Liver (tissue), 9 donors: ENCODE results near the gene DHX32. TPM values are rescaled to one million over a fixed set of nuclear protein-coding genes. Genes with fewer than 3 reads are reported as not detected.

Experiments used
- DNase-seq: peaks from one replicate; pipeline ENCODE4 v3.0.0-alpha.2; 2017; ENCODE audit warnings: low spot score
- H3K27ac ChIP-seq, 2 donors: one replicate each; pipeline ENCODE4 v1.7.0; 2013; ENCODE audit warnings: inconsistent platforms in 2 of 2, low read length in 2 of 2, control low read depth in 1 of 2, low read depth in 1 of 2, mild to moderate bottlenecking in 1 of 2
- H3K27me3 ChIP-seq, 4 donors: one replicate each; pipeline versions ENCODE4 v1.6.1 to v1.7.0; 2013; ENCODE audit warnings: low read length in 3 of 4, inconsistent platforms in 1 of 4, mild to moderate bottlenecking in 1 of 4, moderate library complexity in 1 of 4; ENCODE audit not compliant: control insufficient read depth in 4 of 4, insufficient read depth in 4 of 4
- H3K36me3 ChIP-seq, 4 donors: one replicate each; pipeline versions ENCODE4 v1.6.1 to v1.7.0; 2013; ENCODE audit warnings: low read length in 3 of 4, mild to moderate bottlenecking in 3 of 4, low read depth in 1 of 4, moderate library complexity in 1 of 4; ENCODE audit not compliant: control insufficient read depth in 4 of 4, insufficient read depth in 3 of 4
- H3K4me1 ChIP-seq, 4 donors: one replicate each; pipeline versions ENCODE4 v1.6.1 to v1.7.0; 2013; ENCODE audit warnings: low read length in 3 of 4, mild to moderate bottlenecking in 3 of 4, moderate library complexity in 1 of 4; ENCODE audit not compliant: control insufficient read depth in 4 of 4, insufficient read depth in 4 of 4
- H3K4me3 ChIP-seq, 3 donors: one replicate each; pipeline versions ENCODE4 v1.6.1 to v1.7.0; 2013; ENCODE audit warnings: low read length in 3 of 3, control low read depth in 1 of 3, low read depth in 1 of 3, mild to moderate bottlenecking in 1 of 3
- H3K9ac ChIP-seq, 2 donors: one replicate each; pipeline ENCODE4 v1.7.0; 2013; ENCODE audit warnings: low read length in 2 of 2, mild to moderate bottlenecking in 2 of 2, moderate library complexity in 2 of 2, control low read depth in 1 of 2, low read depth in 1 of 2
- H3K9me3 ChIP-seq, 4 donors: one replicate each; pipeline versions ENCODE4 v1.6.1 to v1.7.0; 2013; ENCODE audit warnings: low read length in 3 of 4; ENCODE audit not compliant: control insufficient read depth in 4 of 4
- EGR1 ChIP-seq, 2 donors: IDR thresholded peaks; 2 replicates each; pipeline ENCODE4 v1.6.1; 2016 to 2018; ENCODE audit warnings: antibody characterized with exemption in 2 of 2, low read depth in 2 of 2
- FOXA1 ChIP-seq: IDR thresholded peaks from 2 replicates; pipeline ENCODE4 v1.6.1; 2016; ENCODE audit warnings: antibody characterized with exemption
- FOXA2 ChIP-seq: IDR thresholded peaks from 2 replicates; pipeline ENCODE4 v1.6.1; 2016; ENCODE audit warnings: antibody characterized with exemption
- GABPA ChIP-seq, 2 donors: IDR thresholded peaks in 1 of 2; conservative IDR thresholded peaks in 1 of 2; 2 replicates each; pipeline ENCODE4 v1.6.1; 2016; ENCODE audit warnings: antibody characterized with exemption in 2 of 2, mild to moderate bottlenecking in 1 of 2, moderate library complexity in 1 of 2
- HNF4A ChIP-seq, 2 donors: conservative IDR thresholded peaks; 2 replicates each; pipeline ENCODE4 v1.6.1; 2016; ENCODE audit warnings: antibody characterized with exemption in 2 of 2, mild to moderate bottlenecking in 2 of 2
- HNF4G ChIP-seq: IDR thresholded peaks from 2 replicates; pipeline ENCODE4 v1.6.1; 2016; ENCODE audit warnings: antibody characterized with exemption
- JUND ChIP-seq, 2 donors: IDR thresholded peaks; 2 replicates each; pipeline ENCODE4 v1.6.1; 2016; ENCODE audit warnings: antibody characterized with exemption in 2 of 2
- NR2F2 ChIP-seq: IDR thresholded peaks from 2 replicates; pipeline ENCODE4 v1.6.1; 2016; ENCODE audit warnings: antibody characterized with exemption
- RAD21 ChIP-seq, 2 donors: IDR thresholded peaks; 2 replicates each; pipeline ENCODE4 v1.6.1; 2016; ENCODE audit warnings: antibody characterized with exemption in 2 of 2, mild to moderate bottlenecking in 2 of 2
- RXRA ChIP-seq, 2 donors: IDR thresholded peaks; 2 replicates each; pipeline ENCODE4 v1.6.1; 2017 to 2018; ENCODE audit warnings: antibody characterized with exemption in 2 of 2, mild to moderate bottlenecking in 1 of 2
- SP1 ChIP-seq: IDR thresholded peaks from 2 replicates; pipeline ENCODE4 v1.6.1; 2018; ENCODE audit warnings: antibody characterized with exemption, mild to moderate bottlenecking
- TAF1 ChIP-seq: conservative IDR thresholded peaks from 2 replicates; pipeline ENCODE4 v1.6.1; 2016; ENCODE audit warnings: antibody characterized with exemption, mild to moderate bottlenecking
- YY1 ChIP-seq: IDR thresholded peaks from 2 replicates; pipeline ENCODE4 v1.6.1; 2016; ENCODE audit warnings: antibody characterized with exemption, mild to moderate bottlenecking
- WGBS: extraction: QIAGEN DNeasy Blood & Tissue Kit; methylation state at CpG from one replicate; pipeline ENCODE4 v1.1.7; 2013; 5-methylcytosine and 5-hydroxymethylcytosine counted together
- polyA plus RNA-seq, 2 donors: library from polyadenylated mRNA; stranded (reverse) in 1 of 2; unstranded in 1 of 2; fragments of 200-250 nt in 1 of 2; fragments of >200 nt in 1 of 2; fragmentation: Nextera tagmentation in 1 of 2; extraction: Ambion mirVana in 1 of 2; gene quantifications; one replicate each; pipeline versions ENCODE4 v1.2.1 to v1.2.3, GENCODE V29; 2013 to 2015
- total RNA-seq, 2 donors: library from RNA; depleted of rRNA; stranded (reverse); fragments of >200 nt; gene quantifications; one replicate each; pipeline ENCODE4 v1.2.3, GENCODE V29; 2014
- TF ChIP-seq, protein P1 (sequence below): IDR thresholded peaks from 2 replicates; pipeline ENCODE4 v1.6.1; 2016; ENCODE audit warnings: antibody characterized with exemption, mild to moderate bottlenecking
- TF ChIP-seq, protein P2 (sequence below): IDR thresholded peaks from 2 replicates; pipeline ENCODE4 v1.6.1; 2016; ENCODE audit warnings: antibody characterized with exemption
- TF ChIP-seq, protein P3 (sequence below): fragments of 150-350 bp; IDR thresholded peaks from 2 replicates; pipeline ENCODE4 v1.5.1; 2017; ENCODE audit warnings: improper control_type of control experiment, low read depth, low read length; ENCODE audit not compliant: missing input control
- TF ChIP-seq, protein P4 (sequence below): IDR thresholded peaks from 2 replicates; pipeline ENCODE4 v1.6.1; 2016; ENCODE audit warnings: antibody characterized with exemption
- TF ChIP-seq, protein P5 (sequence below): IDR thresholded peaks from 2 replicates; pipeline ENCODE4 v1.6.1; 2016; ENCODE audit warnings: antibody characterized with exemption
- donor health status: healthy.
- donor health status: healthy.
- donor health status: healthy.
- donor health status: healthy.
- donor health status: healthy.

Gene DHX32
- total and polyA plus RNA-seq, 4 donors, result 8.3 to 20.2 (median 10.2) TPM

DNA sequence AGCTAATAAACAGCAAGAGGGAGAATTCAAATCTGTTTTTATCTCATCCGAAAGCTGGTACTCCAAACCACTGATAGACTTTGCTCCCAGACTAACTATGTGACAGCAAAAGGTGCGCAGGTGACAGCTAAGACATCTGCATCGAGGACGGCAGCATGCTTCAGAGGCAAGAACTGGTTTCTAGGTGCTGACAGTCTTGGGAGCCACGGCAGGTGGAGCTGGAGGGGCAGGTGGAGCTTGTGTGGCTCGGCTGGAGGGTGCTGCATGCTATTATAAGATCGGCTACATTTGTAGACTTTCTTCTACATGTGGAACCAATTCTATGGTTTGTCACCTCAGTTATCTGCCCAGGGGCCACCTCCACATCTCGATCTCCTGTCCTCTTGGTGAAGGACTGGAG is 83.7 kb downstream of the DHX32 start:
- Histone ChIP-seq H3K27ac (no peak overlapping the region), H3K4me3 (no peak overlapping the region), H3K9ac (no peak overlapping the region), H3K4me1 (no peaks in the 10 kb centered on the region), H3K9me3 (no peaks in the 10 kb centered on the region), H3K36me3 (peaks cover 7 to 68% (median 42%) of the 10 kb centered on the region in 4 donors), H3K27me3 (no peaks in the 10 kb centered on the region)
- no peak for TF ChIP-seq JUND (IDR thresholded peaks at IDR 0.05)
- TF ChIP-seq, protein P1, sequence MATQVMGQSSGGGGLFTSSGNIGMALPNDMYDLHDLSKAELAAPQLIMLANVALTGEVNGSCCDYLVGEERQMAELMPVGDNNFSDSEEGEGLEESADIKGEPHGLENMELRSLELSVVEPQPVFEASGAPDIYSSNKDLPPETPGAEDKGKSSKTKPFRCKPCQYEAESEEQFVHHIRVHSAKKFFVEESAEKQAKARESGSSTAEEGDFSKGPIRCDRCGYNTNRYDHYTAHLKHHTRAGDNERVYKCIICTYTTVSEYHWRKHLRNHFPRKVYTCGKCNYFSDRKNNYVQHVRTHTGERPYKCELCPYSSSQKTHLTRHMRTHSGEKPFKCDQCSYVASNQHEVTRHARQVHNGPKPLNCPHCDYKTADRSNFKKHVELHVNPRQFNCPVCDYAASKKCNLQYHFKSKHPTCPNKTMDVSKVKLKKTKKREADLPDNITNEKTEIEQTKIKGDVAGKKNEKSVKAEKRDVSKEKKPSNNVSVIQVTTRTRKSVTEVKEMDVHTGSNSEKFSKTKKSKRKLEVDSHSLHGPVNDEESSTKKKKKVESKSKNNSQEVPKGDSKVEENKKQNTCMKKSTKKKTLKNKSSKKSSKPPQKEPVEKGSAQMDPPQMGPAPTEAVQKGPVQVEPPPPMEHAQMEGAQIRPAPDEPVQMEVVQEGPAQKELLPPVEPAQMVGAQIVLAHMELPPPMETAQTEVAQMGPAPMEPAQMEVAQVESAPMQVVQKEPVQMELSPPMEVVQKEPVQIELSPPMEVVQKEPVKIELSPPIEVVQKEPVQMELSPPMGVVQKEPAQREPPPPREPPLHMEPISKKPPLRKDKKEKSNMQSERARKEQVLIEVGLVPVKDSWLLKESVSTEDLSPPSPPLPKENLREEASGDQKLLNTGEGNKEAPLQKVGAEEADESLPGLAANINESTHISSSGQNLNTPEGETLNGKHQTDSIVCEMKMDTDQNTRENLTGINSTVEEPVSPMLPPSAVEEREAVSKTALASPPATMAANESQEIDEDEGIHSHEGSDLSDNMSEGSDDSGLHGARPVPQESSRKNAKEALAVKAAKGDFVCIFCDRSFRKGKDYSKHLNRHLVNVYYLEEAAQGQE, result no peak
- TF ChIP-seq, protein P2, sequence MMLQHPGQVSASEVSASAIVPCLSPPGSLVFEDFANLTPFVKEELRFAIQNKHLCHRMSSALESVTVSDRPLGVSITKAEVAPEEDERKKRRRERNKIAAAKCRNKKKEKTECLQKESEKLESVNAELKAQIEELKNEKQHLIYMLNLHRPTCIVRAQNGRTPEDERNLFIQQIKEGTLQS, result no peak
- no peak for TF ChIP-seq FOXA1
- TF ChIP-seq, protein P3, sequence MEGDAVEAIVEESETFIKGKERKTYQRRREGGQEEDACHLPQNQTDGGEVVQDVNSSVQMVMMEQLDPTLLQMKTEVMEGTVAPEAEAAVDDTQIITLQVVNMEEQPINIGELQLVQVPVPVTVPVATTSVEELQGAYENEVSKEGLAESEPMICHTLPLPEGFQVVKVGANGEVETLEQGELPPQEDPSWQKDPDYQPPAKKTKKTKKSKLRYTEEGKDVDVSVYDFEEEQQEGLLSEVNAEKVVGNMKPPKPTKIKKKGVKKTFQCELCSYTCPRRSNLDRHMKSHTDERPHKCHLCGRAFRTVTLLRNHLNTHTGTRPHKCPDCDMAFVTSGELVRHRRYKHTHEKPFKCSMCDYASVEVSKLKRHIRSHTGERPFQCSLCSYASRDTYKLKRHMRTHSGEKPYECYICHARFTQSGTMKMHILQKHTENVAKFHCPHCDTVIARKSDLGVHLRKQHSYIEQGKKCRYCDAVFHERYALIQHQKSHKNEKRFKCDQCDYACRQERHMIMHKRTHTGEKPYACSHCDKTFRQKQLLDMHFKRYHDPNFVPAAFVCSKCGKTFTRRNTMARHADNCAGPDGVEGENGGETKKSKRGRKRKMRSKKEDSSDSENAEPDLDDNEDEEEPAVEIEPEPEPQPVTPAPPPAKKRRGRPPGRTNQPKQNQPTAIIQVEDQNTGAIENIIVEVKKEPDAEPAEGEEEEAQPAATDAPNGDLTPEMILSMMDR, result no peak
- TF ChIP-seq HNF4A (conservative IDR thresholded peaks at IDR 0.05), result no peak
- TF ChIP-seq, protein P4, sequence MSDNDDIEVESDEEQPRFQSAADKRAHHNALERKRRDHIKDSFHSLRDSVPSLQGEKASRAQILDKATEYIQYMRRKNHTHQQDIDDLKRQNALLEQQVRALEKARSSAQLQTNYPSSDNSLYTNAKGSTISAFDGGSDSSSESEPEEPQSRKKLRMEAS, result no peak
- TF ChIP-seq NR2F2, result no peak
- TF ChIP-seq EGR1 (IDR thresholded peaks at IDR 0.05; ENCODE audit: low read depth in 2 of 2), result no peak
- no peak for TF ChIP-seq HNF4G
- TF ChIP-seq SP1, result no peak
- no peak for TF ChIP-seq RXRA (IDR thresholded peaks at IDR 0.05)
- TF ChIP-seq YY1, result no peak
- TF ChIP-seq, protein P5, sequence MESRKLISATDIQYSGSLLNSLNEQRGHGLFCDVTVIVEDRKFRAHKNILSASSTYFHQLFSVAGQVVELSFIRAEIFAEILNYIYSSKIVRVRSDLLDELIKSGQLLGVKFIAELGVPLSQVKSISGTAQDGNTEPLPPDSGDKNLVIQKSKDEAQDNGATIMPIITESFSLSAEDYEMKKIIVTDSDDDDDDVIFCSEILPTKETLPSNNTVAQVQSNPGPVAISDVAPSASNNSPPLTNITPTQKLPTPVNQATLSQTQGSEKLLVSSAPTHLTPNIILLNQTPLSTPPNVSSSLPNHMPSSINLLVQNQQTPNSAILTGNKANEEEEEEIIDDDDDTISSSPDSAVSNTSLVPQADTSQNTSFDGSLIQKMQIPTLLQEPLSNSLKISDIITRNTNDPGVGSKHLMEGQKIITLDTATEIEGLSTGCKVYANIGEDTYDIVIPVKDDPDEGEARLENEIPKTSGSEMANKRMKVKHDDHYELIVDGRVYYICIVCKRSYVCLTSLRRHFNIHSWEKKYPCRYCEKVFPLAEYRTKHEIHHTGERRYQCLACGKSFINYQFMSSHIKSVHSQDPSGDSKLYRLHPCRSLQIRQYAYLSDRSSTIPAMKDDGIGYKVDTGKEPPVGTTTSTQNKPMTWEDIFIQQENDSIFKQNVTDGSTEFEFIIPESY, result no peak
- TF ChIP-seq TAF1, result no peak
- no peak for TF ChIP-seq FOXA2
- TF ChIP-seq RAD21 (IDR thresholded peaks at IDR 0.05), result no peak
- WGBS, result 94% methylated on average over 8 of the region's 8 CpGs
- no peak for DNase-seq

DNA sequence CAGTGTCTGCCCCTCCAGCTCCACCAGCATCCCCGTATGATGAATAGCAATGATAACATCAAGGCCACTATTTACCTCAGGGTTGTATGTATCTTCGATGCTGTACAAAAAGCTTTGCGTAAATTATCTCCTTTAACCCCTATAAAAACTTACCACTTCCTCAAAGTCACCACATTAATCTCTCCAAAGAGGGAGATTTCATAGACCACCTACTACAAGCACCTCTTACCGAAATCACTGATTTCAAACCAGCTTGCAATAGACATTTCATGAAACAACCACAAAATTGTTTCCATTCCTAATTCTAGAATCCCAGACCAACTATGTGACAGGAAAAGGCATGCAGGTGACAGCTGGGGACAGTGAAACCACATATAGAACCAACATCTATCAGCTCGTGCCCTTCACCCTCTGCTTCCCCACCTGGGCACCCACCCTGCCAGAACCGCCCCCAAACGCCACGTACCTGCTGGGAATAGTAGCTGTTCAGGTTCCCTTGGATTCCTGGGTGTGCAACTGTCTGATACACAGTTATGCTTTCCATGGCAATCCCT is 85.4 kb downstream of the DHX32 start:
- H3K27me3 ChIP-seq, result no peaks in the 10 kb centered on the region
- H3K4me3 ChIP-seq, result no peak overlapping the region
- no peak overlapping the region for H3K9ac ChIP-seq
- 84% methylated on average over 8 of the region's 8 CpGs for WGBS
- no peak for DNase-seq
- H3K4me1 ChIP-seq, result no peaks in the 10 kb centered on the region
- H3K36me3 ChIP-seq, result peaks cover 7 to 60% (median 41%) of the 10 kb centered on the region in 4 donors
- H3K9me3 ChIP-seq, result no peaks in the 10 kb centered on the region
- no peak overlapping the region for H3K27ac ChIP-seq
- TF ChIP-seq FOXA1 (no peak), TAF1 (no peak), NR2F2 (no peak), SP1 (no peak), RAD21 (IDR thresholded peaks at IDR 0.05) (no peak), GABPA (IDR thresholded peaks at IDR 0.05 in 1 of 2, conservative IDR thresholded peaks at IDR 0.05 in 1 of 2) (no peak), YY1 (no peak), JUND (IDR thresholded peaks at IDR 0.05) (no peak), HNF4A (conservative IDR thresholded peaks at IDR 0.05) (no peak)
- TF ChIP-seq, protein P5, result no peak
- TF ChIP-seq, protein P2, result no peak
- TF ChIP-seq, protein P1, result no peak
